AG10803 (cell line): ENCODE measurements around the gene EPM2A.
A peak's percentile ranks its signal among the peaks of the same experiment; 100 is the strongest.
"Not testable (repeated sequence)": the region's sequence is repeated elsewhere in the genome, so short reads cannot be mapped to it uniquely, and the experiment has no call there.

Source experiments
- DNase-seq: peaks from one replicate; pipeline ENCODE4 v3.0.0; 2010; ENCODE audit warnings: low read depth
- H3K4me3 ChIP-seq: 2 replicates; pipeline ENCODE4 v1.5.1; 2011; ENCODE audit warnings: mild to moderate bottlenecking, low read length, control low read depth
- TF ChIP-seq, protein P1 (sequence below): conservative IDR thresholded peaks from 2 replicates; pipeline ENCODE4 v1.5.1; 2011; ENCODE audit warnings: mild to moderate bottlenecking, low read length, control low read depth, inconsistent platforms

Gene EPM2A

GRCh38 chr6:145704143-145704781 is 31.1 kb downstream of the EPM2A start:
- TF ChIP-seq, protein P1, sequence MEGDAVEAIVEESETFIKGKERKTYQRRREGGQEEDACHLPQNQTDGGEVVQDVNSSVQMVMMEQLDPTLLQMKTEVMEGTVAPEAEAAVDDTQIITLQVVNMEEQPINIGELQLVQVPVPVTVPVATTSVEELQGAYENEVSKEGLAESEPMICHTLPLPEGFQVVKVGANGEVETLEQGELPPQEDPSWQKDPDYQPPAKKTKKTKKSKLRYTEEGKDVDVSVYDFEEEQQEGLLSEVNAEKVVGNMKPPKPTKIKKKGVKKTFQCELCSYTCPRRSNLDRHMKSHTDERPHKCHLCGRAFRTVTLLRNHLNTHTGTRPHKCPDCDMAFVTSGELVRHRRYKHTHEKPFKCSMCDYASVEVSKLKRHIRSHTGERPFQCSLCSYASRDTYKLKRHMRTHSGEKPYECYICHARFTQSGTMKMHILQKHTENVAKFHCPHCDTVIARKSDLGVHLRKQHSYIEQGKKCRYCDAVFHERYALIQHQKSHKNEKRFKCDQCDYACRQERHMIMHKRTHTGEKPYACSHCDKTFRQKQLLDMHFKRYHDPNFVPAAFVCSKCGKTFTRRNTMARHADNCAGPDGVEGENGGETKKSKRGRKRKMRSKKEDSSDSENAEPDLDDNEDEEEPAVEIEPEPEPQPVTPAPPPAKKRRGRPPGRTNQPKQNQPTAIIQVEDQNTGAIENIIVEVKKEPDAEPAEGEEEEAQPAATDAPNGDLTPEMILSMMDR = peak; percentile 58
- peak; percentile 17 for DNase-seq
- no peak overlapping the region for H3K4me3 ChIP-seq

DNA sequence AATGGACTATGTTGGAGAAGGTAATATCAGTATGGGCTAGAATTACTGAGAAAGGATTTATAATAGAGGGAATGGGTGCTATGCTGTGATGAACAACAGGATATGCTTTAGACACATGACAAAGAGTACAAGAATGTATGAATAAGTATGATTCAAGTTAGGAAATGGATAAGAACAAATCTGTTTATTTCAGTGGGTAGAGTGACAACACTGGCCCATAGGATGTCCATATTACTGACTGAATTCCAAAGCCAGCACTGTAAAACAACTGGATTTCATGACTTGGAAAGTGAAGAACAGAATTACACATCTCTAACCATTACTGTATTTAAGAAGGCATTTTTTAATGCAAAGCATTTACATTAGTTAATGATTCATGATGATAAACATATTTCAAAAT is 35.9 kb downstream of the EPM2A start:
- H3K4me3 ChIP-seq = no peak overlapping the region
- peak; percentile 45 for DNase-seq
- TF ChIP-seq, protein P1 = no peak

- not testable (repeated sequence) for DNase-seq, H3K4me3 ChIP-seq
Observed at GRCh38 chr6:145697401-145697800, 37.9 kb downstream of the EPM2A start.

GRCh38 chr6:145694083-145694737 is 41.1 kb downstream of the EPM2A start:
- no peak overlapping the region for H3K4me3 ChIP-seq
- no peak for DNase-seq
- TF ChIP-seq, protein P1 = no peak

- DNase-seq = no peak
- TF ChIP-seq, protein P1 = no peak
- H3K4me3 ChIP-seq = no peak overlapping the region
Observed at GRCh38 chr6:145690969-145691368, 44.4 kb downstream of the EPM2A start.

DNA sequence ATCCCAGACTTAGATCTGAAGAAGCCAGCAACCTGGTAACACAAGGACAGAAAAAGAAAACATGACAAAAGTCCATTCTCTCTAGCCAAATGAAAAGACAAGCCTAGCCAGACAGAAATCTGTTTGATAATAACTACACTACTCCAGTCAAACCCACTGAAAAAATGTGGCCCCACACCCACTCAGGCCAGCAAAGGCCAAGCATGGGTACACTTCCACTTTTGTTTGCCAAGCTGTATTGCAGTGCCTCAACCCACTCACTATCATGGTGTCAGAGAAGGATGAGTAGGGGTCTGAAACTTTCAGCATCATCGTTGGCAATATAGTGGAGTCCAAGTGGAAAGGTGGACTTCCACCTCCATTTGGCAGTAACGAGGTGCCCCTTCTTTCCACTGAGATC is 45.8 kb downstream of the EPM2A start:
- no peak overlapping the region for H3K4me3 ChIP-seq
- TF ChIP-seq, protein P1 = no peak
- DNase-seq = no peak

- TF ChIP-seq, protein P1 = no peak
- no peak for DNase-seq
- no peak overlapping the region for H3K4me3 ChIP-seq
Observed at GRCh38 chr6:145688493-145688905, 46.8 kb downstream of the EPM2A start.
